ENCODE measurements around the gene RELA. TPM values are rescaled to one million over a fixed set of nuclear protein-coding genes. Genes with fewer than 3 reads are reported as not detected.

RELA gene
- total and polyA plus RNA-seq, 2 donors (not counting 3 experiments of a cell fraction or from before 2014, with no cell fraction given) = 78.7 to 105 TPM

DNA sequence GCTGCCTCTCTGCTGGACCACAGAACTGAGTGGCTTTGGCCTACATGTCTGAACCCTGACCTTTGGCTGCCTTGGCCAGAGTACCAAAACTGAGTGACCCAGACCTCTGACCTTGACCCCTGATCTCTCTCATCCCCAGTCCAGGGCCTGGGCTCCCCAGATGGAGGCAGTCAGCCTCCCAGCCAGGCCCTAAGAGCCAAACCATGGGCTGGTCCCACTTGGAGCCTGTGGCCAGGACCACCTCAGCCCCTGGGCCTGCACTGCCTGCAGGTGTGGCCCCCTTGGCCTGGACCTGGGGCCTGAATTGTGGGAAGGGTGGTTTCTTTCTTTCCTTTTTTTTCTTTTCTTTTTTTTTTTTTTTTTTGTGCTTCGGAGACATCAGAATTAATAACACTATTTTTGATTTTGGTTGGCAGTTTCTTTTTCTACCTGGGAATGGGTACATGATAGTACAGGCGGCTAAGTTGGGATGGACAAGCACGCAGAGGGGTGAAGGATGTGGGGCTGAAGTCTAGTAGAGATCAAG, 25.6 kb downstream of the RELA start:
- peaks cover 35% of the 10 kb centered on the region for H3K4me1 ChIP-seq (ENCODE audit: control insufficient read depth, extremely low read depth, insufficient read depth, low read length)
- H2AFZ ChIP-seq (ENCODE audit: low read depth, low read length) = no peak overlapping the region
- no peak for DNase-seq (ENCODE audit: low read depth, low spot score)
- TF ChIP-seq JUN (IDR thresholded peaks at IDR 0.05; ENCODE audit: borderline replicate concordance, insufficient read depth, insufficient read length, low read depth) (no peak), MYC (IDR thresholded peaks at IDR 0.05; ENCODE audit: low read depth, low read length) (no peak), POLR2A (IDR thresholded peaks at IDR 0.05; ENCODE audit: low read depth, low read length) (no peak), POLR2AphosphoS5 (IDR thresholded peaks at IDR 0.05; ENCODE audit: insufficient read depth, low read depth, low read length) (no peak), GATA2 (IDR thresholded peaks at IDR 0.05; ENCODE audit: insufficient read depth, insufficient read length, low read depth, low read length) (no peak), MAX (IDR thresholded peaks at IDR 0.05; ENCODE audit: insufficient read depth, insufficient read length) (no peak), FOS (IDR thresholded peaks at IDR 0.05; ENCODE audit: borderline replicate concordance, insufficient read depth, low read length) (no peak), EZH2 (IDR thresholded peaks at IDR 0.05; ENCODE audit: borderline replicate concordance, low read depth, low read length, severe bottlenecking) (no peak)
- TF ChIP-seq, protein P1, sequence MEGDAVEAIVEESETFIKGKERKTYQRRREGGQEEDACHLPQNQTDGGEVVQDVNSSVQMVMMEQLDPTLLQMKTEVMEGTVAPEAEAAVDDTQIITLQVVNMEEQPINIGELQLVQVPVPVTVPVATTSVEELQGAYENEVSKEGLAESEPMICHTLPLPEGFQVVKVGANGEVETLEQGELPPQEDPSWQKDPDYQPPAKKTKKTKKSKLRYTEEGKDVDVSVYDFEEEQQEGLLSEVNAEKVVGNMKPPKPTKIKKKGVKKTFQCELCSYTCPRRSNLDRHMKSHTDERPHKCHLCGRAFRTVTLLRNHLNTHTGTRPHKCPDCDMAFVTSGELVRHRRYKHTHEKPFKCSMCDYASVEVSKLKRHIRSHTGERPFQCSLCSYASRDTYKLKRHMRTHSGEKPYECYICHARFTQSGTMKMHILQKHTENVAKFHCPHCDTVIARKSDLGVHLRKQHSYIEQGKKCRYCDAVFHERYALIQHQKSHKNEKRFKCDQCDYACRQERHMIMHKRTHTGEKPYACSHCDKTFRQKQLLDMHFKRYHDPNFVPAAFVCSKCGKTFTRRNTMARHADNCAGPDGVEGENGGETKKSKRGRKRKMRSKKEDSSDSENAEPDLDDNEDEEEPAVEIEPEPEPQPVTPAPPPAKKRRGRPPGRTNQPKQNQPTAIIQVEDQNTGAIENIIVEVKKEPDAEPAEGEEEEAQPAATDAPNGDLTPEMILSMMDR (IDR thresholded peaks at IDR 0.05; ENCODE audit: extremely low read depth in 1 of 2, insufficient read depth in 1 of 2, low read depth in 1 of 2, low read length in 2 of 2) = no peak
- dilution Hi-C loops (cut with MboI; ENCODE audit: extremely low pct_ligation_motif_present, low sequenced_read_pairs) (no loop called here), intact Hi-C loops (cut with micrococcal nuclease) (loop anchor here (1.0 to 5.0 kb wide), 2 partner anchors 15 to 350 kb away; no protein-coding TSS in a partner anchor)
- no peak overlapping the region for H3K4me2 ChIP-seq (ENCODE audit: insufficient read depth, low read length)
- ChIA-PET CTCF (interaction anchor here (1.0 to 2.3 kb wide), 16 partner anchors 9 to 385 kb away, joined by 3 to 44 read pairs (median 8); partner anchors contain the start of genes MUS81 and RELA), POLR2A (interaction anchor here (0.8 to 1.1 kb wide), 6 partner anchors 9 to 75 kb away, joined by 3 to 9 read pairs (median 4); partner anchors contain the start of genes KAT5 and RELA)
- no peaks in the 10 kb centered on the region for H3K9me1 ChIP-seq (replicated peaks; ENCODE audit: control insufficient read depth, extremely low read depth, insufficient read depth, low read length)
- peaks cover 16% of the 10 kb centered on the region for H3K79me2 ChIP-seq (ENCODE audit: control insufficient read depth, insufficient read depth, low read length)
- no peak overlapping the region for H3K27ac ChIP-seq (ENCODE audit: insufficient read depth, low read depth, low read length)
- no peaks in the 10 kb centered on the region for H4K20me1 ChIP-seq (replicated peaks; ENCODE audit: control insufficient read depth, extremely low read depth, insufficient read depth, low read length)
- FAIRE-seq = no peak
- no peaks in the 10 kb centered on the region for H3K9me3 ChIP-seq (replicated peaks; ENCODE audit: control insufficient read depth, insufficient read depth, low read length)
- TSS peak; percentile 4 for BruUV-seq (replicated peaks)
- no peak overlapping the region for H3K9ac ChIP-seq (replicated peaks; ENCODE audit: extremely low read depth, insufficient read depth, low read length)
- H3K4me3 ChIP-seq (replicated peaks in 1 of 3; ENCODE audit: insufficient read depth in 1 of 3, low read depth in 1 of 3, low read length in 3 of 3) = no peak overlapping the region
- no peaks in the 10 kb centered on the region for H3K27me3 ChIP-seq (ENCODE audit: control insufficient read depth in 2 of 2, insufficient read depth in 2 of 2, low read length in 2 of 2)
- peaks cover 6 to 32% of the 10 kb centered on the region in 2 experiments for H3K36me3 ChIP-seq (ENCODE audit: control insufficient read depth in 2 of 2, extremely low read depth in 1 of 2, insufficient read depth in 2 of 2, low read length in 2 of 2)

Measured in endothelial cell of umbilical vein (primary cell).